HG03432 (cell line): Measurements from ENCODE around the gene NPPB.

Experiments used
- ATAC-seq: cut with Tn5 transposase; IDR thresholded peaks from one replicate; pipeline ENCODE4 v1.9.1; 2021; ENCODE audit warnings: mild to moderate bottlenecking, moderate library complexity; ENCODE audit not compliant: unreplicated experiment

Gene NPPB

DNA sequence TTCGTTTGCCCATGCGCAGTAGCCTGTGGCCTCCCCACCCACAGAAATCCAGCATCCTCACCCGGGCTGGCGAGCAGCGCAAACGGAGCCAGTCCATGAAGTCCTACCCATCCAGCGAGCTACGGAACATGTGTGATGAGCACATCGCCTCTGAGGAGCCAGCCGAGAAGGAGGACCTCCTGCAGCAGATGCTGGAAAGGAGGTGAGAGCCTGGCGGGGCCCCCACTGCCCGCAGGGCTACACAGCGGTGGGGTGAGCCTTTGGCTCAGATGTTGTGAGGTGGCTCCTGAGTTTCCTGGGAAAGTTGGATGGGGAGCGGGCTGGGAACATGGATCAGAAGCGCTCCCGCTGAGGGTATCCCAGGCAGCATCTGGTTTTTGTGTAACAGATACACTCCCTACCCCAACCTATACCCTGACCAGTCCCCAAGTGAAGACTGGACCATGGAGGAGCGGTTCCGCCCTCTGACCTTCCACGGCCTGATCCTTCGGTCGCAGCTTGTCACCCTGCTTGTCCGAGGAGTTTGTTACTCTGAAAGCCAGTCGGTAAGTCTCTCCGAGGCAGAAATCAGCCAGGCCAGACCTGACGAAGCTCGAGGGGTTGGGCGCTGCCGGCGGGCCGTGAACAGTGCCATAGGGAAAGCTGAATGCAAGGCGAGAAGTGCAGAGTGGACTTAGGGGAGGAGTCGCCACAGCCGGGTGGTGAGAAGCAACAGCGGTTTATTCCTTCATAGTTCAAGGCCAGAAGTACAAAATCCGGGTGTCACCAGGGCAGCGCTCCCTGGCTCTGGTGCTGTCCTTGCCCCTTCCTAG is 21.6 kb downstream of the NPPB start:
- no peak for ATAC-seq

- ATAC-seq: no peak
These were observed 23.1 kb downstream of the NPPB start for GRCh38 chr1:11835441-11836225.

DNA sequence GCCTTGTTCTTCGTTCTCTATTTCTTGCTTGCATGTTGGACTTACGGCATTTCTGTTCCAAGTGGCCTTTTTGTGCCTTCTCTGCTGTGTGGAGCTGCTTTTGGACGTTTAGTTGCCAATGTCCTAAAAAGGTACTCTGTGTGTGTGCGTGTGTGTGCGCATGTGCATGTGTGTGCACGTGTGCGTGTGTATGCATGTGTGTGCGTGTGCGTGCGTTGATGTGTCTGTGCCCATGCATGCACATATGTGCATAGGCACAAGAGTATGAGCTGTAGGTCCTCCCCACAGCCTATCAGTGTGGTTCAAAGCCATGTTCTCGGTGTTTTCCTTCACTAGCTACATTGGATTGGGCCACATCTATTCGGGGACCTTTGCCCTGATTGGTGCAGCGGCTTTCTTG is 24.8 kb downstream of the NPPB start:
- no peak for ATAC-seq

DNA sequence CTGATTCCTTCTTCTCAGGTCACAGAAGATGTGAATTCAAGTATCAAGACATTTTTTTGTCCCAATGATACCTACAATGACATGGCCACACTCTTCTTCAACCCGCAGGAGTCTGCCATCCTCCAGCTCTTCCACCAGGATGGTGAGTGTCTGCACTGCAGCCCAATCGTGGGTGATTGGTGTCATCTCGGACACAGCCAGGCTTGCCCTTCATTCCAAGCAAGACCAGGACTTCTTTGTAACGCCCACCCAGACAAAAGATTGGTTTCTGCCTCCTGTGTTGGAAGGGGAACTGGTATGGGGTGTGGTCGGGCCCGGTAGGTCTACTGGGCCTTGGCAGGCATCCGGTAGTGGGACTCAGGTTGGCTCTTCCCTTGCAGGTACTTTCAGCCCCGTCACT is 25.2 kb downstream of the NPPB start:
- no peak for ATAC-seq

DNA sequence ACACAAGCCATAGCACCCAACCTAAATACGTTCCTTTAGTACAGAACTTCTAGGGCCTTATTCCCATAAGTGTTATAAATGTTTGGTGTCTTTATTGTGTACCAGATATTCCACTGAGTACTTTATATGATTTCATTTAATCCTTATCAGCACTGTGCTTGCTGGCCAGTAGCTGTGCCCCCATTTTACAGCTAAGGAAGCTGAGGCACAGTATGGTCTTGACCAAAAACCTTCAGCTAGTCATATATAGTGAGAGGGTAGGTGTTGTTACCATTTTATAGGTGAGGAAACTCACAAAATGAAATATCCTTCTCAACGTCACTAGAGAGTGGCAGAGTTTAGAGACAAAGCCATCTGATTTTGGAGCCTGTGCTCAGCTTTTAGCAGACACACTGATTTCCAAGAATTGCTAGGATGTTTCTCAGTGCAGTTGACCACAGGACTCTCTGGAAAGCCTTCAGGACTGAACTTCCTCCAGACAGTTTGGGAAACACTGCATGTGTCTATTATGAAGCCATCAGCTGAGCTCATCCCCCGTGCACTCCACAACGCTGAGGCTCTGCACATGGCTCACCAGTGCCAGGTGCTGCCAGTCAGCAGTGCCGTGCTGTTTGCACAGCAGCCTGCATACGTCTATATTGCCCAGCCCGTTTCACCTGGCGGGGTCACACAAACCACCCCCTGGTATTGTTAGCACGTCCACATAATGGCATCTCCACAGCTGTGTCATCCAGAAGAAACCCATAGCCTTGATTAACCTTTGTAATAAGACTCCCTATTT is 26.6 kb downstream of the NPPB start:
- ATAC-seq: no peak

- ATAC-seq: no peak
These were observed 30.2 kb downstream of the NPPB start for GRCh38 chr1:11828511-11828910.

DNA sequence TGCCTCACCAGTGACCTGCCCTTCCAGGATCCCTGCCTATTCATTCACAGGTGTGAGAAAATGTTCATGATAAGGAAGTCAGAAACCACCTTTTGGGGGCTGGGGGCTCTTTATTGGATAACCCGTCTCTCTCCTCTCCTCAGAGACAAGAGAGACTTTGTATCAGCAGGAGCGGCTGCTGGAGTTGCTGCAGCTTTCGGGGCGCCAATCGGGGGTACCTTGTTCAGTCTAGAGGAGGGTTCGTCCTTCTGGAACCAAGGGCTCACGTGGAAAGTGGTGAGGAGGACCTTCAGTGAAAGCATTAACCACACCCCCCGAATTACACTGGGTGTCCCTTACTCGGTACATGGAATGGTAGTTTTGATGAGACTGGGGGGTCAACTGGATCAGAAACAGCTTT is 31.8 kb downstream of the NPPB start:
- no peak for ATAC-seq

- ATAC-seq: no peak
These were observed 33.6 kb downstream of the NPPB start for GRCh38 chr1:11825131-11825530.

DNA sequence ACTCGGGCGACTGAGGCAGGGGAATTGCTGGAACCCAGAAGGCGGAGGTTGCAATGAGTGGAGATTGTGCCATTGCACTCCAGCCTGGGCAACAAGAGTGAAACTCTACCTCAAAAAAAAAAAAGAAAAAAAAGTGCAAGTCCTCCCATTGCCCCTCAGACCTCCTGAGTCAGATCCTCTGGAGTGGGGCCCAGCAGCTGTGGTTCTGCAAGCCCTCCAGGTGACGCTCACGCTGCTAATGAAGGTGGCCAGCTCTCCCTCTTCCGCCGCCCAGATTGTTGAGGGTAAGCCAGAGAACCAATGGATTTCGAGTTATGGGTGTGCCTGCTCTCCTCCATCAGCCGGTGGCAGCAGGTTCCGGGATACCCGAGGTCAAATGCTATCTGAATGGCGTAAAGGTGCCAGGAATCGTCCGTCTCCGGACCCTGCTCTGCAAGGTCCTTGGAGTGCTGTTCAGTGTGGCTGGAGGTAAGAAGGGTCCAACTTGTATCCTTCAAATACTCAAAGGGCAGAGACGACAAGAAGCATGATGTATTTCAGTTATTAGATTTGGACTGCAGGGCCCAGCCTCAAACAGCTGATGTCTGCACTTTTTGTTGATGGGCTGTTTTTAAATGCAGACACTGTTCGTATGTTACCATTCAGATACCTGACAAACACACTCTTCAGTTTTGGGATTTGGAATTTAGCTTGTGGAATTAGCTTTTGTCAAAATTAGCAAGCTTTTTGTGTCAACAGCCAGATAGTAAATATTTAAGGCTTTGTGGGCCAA is 35.2 kb downstream of the NPPB start:
- no peak for ATAC-seq

DNA sequence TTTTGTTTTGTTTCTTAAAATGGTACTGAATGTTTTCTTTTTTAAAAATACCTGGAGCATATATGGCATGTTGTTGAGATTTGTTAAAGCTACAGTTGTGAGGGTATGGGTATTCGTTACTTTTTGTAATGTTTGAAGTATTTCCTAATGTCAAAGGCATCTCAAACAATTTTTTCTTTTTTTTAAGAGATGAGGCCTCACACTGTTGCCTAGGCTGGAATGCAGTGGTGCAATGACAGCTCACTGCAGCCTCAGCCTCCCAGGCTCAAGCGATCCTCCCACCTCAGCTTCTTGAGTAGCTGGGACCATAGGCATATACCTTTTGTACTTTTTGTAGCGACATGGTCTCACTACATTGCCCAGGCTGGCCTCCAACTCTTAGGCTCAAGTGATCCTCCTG is 36.7 kb downstream of the NPPB start:
- no peak for ATAC-seq

- ATAC-seq: no peak
These were observed 41.6 kb downstream of the NPPB start for GRCh38 chr1:11817192-11817591.

- ATAC-seq: no peak
These were observed 45.7 kb downstream of the NPPB start for GRCh38 chr1:11813021-11813420.
